Keratinocyte (primary cell): ENCODE data around the gene PPTC7. TPM values are rescaled to one million over a fixed set of nuclear protein-coding genes. Genes with fewer than 3 reads are reported as not detected.

Experiments
- DNase-seq: peaks from one replicate; pipeline ENCODE4 v3.0.0-alpha.2; 2011; ENCODE audit warnings: low read depth, missing footprints, low spot score
- FAIRE-seq: peaks from 2 replicates; lab custom pipeline; 2011; peaks lifted over from hg19 to GRCh38; lab: Jason Lieb, UNC
- H2AFZ ChIP-seq: 2 replicates; pipeline ENCODE4 v1.6.0; 2012; ENCODE audit warnings: low read length, control low read depth, inconsistent platforms; ENCODE audit not compliant: control insufficient read depth
- H3K27ac ChIP-seq: 2 replicates; pipeline ENCODE4 v1.5.1; 2011; ENCODE audit warnings: low read length; ENCODE audit not compliant: control insufficient read depth, insufficient read depth
- H3K27me3 ChIP-seq: 3 replicates; pipeline ENCODE4 v1.6.0; 2011; ENCODE audit warnings: low read length; ENCODE audit not compliant: control insufficient read depth, insufficient read depth; ENCODE audit errors: extremely low read depth
- H3K36me3 ChIP-seq, 2 experiments: 2 replicates in 1 of 2; 3 replicates in 1 of 2; pipeline ENCODE4 v1.5.1; 2011; ENCODE audit warnings: low read length in 2 of 2, mild to moderate bottlenecking in 1 of 2; ENCODE audit not compliant: control insufficient read depth in 2 of 2, insufficient read depth in 2 of 2; ENCODE audit errors: extremely low read depth in 1 of 2
- H3K4me1 ChIP-seq: 3 replicates; pipeline ENCODE4 v1.5.1; 2011; ENCODE audit warnings: low read length; ENCODE audit not compliant: control insufficient read depth, insufficient read depth; ENCODE audit errors: extremely low read depth
- H3K4me2 ChIP-seq: 3 replicates; pipeline ENCODE4 v1.6.0; 2011; ENCODE audit warnings: low read depth, low read length; ENCODE audit not compliant: control insufficient read depth, insufficient read depth; ENCODE audit errors: extremely low read depth
- H3K4me3 ChIP-seq, 3 experiments: fragments of 200-600 bp in 1 of 3; sonication (generic) in 1 of 3; 2 replicates in 2 of 3; 3 replicates in 1 of 3; pipeline ENCODE4 v1.5.1; 2011 to 2016; ENCODE audit warnings: low read length in 3 of 3, mild to moderate bottlenecking in 3 of 3, control low read depth in 2 of 3, inconsistent platforms in 1 of 3, low read depth in 1 of 3, mixed read lengths in 1 of 3, mixed run types in 1 of 3, moderate library complexity in 1 of 3; ENCODE audit not compliant: control insufficient read depth in 2 of 3, insufficient read depth in 2 of 3; ENCODE audit errors: extremely low read depth in 1 of 3
- H3K79me2 ChIP-seq: 2 replicates; pipeline ENCODE4 v1.6.0; 2012; ENCODE audit warnings: low read length; ENCODE audit not compliant: control insufficient read depth, insufficient read depth
- H3K9ac ChIP-seq: 3 replicates; pipeline ENCODE4 v1.6.0; 2011; ENCODE audit warnings: low read length; ENCODE audit not compliant: control insufficient read depth, insufficient read depth; ENCODE audit errors: extremely low read depth
- H3K9me1 ChIP-seq: 3 replicates; pipeline ENCODE4 v1.6.0; 2011; ENCODE audit warnings: low read length; ENCODE audit not compliant: control insufficient read depth, insufficient read depth; ENCODE audit errors: extremely low read depth
- H3K9me3 ChIP-seq: 2 replicates; pipeline ENCODE4 v1.5.1; 2012; ENCODE audit warnings: low read depth, low read length; ENCODE audit not compliant: control insufficient read depth
- H4K20me1 ChIP-seq: 3 replicates; pipeline ENCODE4 v1.6.0; 2011; ENCODE audit warnings: low read length; ENCODE audit not compliant: control insufficient read depth, insufficient read depth; ENCODE audit errors: extremely low read depth
- CTCF ChIP-seq, 3 experiments: IDR thresholded peaks in 1 of 3; conservative IDR thresholded peaks in 1 of 3; optimal IDR thresholded peaks in 1 of 3; 2 replicates in 2 of 3; 3 replicates in 1 of 3; pipeline versions ENCODE3 to v1.5.1; 2011; ENCODE audit warnings: low read length in 3 of 3, mild to moderate bottlenecking in 3 of 3, moderate library complexity in 2 of 3, control low read depth in 1 of 3, inconsistent platforms in 1 of 3; ENCODE audit not compliant: insufficient read depth in 2 of 3; ENCODE audit errors: extremely low read depth in 1 of 3
- EZH2 ChIP-seq: IDR thresholded peaks from one replicate; pipeline ENCODE4 v1.6.1; 2012; ENCODE audit warnings: inconsistent platforms, mild to moderate bottlenecking, low read length, moderate library complexity
- dilution Hi-C: fragments of 300-500 bp; cut with MboI; formaldehyde crosslinking; loops from one replicate; pipeline ENCODE4 v1.7.0; 2020; ENCODE audit warnings: low sequenced_read_pairs; ENCODE audit not compliant: extremely low pct_ligation_motif_present
- polyA plus RNA-seq, 5 experiments: library from polyadenylated mRNA; depleted of rRNA in 3 of 5; stranded (reverse) in 3 of 5; stranded (forward) in 1 of 5; unstranded in 1 of 5; fragments of >200 nt; gene quantifications; 1 replicate in 1 of 5; 2 replicates in 3 of 5; 3 replicates in 1 of 5; pipeline versions ENCODE4 v1.2.1 to v1.2.3, GENCODE V29; 2011 to 2012; ENCODE audit warnings: missing spikeins in 2 of 5, low read depth in 1 of 5, low replicate concordance in 1 of 5

The PPTC7 gene
- polyA plus RNA-seq, 1 donor (not counting 4 experiments of a cell fraction or from before 2014, with no cell fraction given): 35.9 TPM

GRCh38 chr12:110566993-110567392 lies 16.1 kb downstream of the PPTC7 start:
- Histone ChIP-seq H3K27ac (peak overlapping the region; percentile 81), H3K9ac (no peak overlapping the region), H3K36me3 (no peaks in the 10 kb centered on the region), H3K4me1 (peaks cover 51% of the 10 kb centered on the region), H2AFZ (no peak overlapping the region), H3K9me1 (no peaks in the 10 kb centered on the region), H3K4me2 (peak overlapping the region; percentile 69), H3K79me2 (peaks cover 74% of the 10 kb centered on the region), H3K9me3 (peaks cover 1% of the 10 kb centered on the region), H3K4me3 (no peak overlapping the region), H3K27me3 (no peaks in the 10 kb centered on the region), H4K20me1 (no peaks in the 10 kb centered on the region)
- FAIRE-seq (no peak), DNase-seq (no peak)
- TF ChIP-seq CTCF (optimal IDR thresholded peaks at IDR 0.05 in 1 of 3, IDR thresholded peaks at IDR 0.05 in 1 of 3, conservative IDR thresholded peaks at IDR 0.05 in 1 of 3; ENCODE audit: extremely low read depth in 1 of 3, insufficient read depth in 2 of 3, low read length in 3 of 3): no peak
- no peak for TF ChIP-seq EZH2
- dilution Hi-C loops: no loop called here

GRCh38 chr12:110565894-110566871 lies 16.9 kb downstream of the PPTC7 start:
- H3K4me3 ChIP-seq: peak overlapping the region in 2 of 3 experiments; percentile 14 to 40
- no peaks in the 10 kb centered on the region for H4K20me1 ChIP-seq
- no peaks in the 10 kb centered on the region for H3K27me3 ChIP-seq
- TF ChIP-seq EZH2 (no peak), CTCF (optimal IDR thresholded peaks at IDR 0.05 in 1 of 3, IDR thresholded peaks at IDR 0.05 in 1 of 3, conservative IDR thresholded peaks at IDR 0.05 in 1 of 3; ENCODE audit: extremely low read depth in 1 of 3, insufficient read depth in 2 of 3, low read length in 3 of 3) (no peak)
- H2AFZ ChIP-seq: no peak overlapping the region
- H3K9me3 ChIP-seq: no peaks in the 10 kb centered on the region
- H3K36me3 ChIP-seq: no peaks in the 10 kb centered on the region
- no peaks in the 10 kb centered on the region for H3K9me1 ChIP-seq
- peak overlapping the region; percentile 81 for H3K27ac ChIP-seq
- peak; percentile 93 for FAIRE-seq
- H3K4me2 ChIP-seq: peak overlapping the region; percentile 69
- peak; percentile 91 for DNase-seq
- peaks cover 51% of the 10 kb centered on the region for H3K4me1 ChIP-seq
- H3K9ac ChIP-seq: peak overlapping the region; percentile 55
- peaks cover 75% of the 10 kb centered on the region for H3K79me2 ChIP-seq
- dilution Hi-C loops: no loop called here
